Measurements from ENCODE around the gene LIMK2.

The LIMK2 gene

GRCh38 chr22:31178859-31179258, 33.2 kb upstream of the LIMK2 start:
- H3F3A ChIP-seq (ENCODE audit: insufficient read depth), result no peaks in the 10 kb centered on the region
- no peak for TF ChIP-seq CTCF (IDR thresholded peaks at IDR 0.05; ENCODE audit: insufficient read depth, low read length, poor library complexity, severe bottlenecking)
- TF ChIP-seq EZH2phosphoT487 (conservative IDR thresholded peaks at IDR 0.05; ENCODE audit: low read length), result no peak
- no peaks in the 10 kb centered on the region for H3K9me2 ChIP-seq (replicated peaks; ENCODE audit: insufficient read depth, low read length)
- H2AFZ ChIP-seq (ENCODE audit: low read depth, low read length, severe bottlenecking), result no peak overlapping the region
- no peaks in the 10 kb centered on the region for H3K9me3 ChIP-seq (ENCODE audit: insufficient read depth, low read length)
- no peak overlapping the region for H3K9ac ChIP-seq (ENCODE audit: low read length)
- H3K27me3 ChIP-seq (ENCODE audit: low read length), result no peaks in the 10 kb centered on the region
- H3K4me2 ChIP-seq (ENCODE audit: low read depth, low read length, poor library complexity, severe bottlenecking), result no peak overlapping the region
- 0 out of 2 replicates have a peak, but pooled peaks cover 3% of the 10 kb centered on the region for H3K36me3 ChIP-seq (ENCODE audit: low read length)
- H4K20me1 ChIP-seq (ENCODE audit: low read depth, low read length), result no peaks in the 10 kb centered on the region
- peaks cover 4% of the 10 kb centered on the region; the same call in 1 of the 2 replicates for H3K79me2 ChIP-seq (ENCODE audit: insufficient read depth, low read length)
- no peak overlapping the region for H3K4me3 ChIP-seq (ENCODE audit: insufficient read depth, low read length, poor library complexity, severe bottlenecking)
- H3K27ac ChIP-seq (ENCODE audit: low read depth, low read length), result no peak overlapping the region

GRCh38 chr22:31179345-31179744, 32.8 kb upstream of the LIMK2 start:
- no peak overlapping the region for H3K4me3 ChIP-seq (ENCODE audit: insufficient read depth, low read length, poor library complexity, severe bottlenecking)
- no peak overlapping the region for H3K9ac ChIP-seq (ENCODE audit: low read length)
- no peak overlapping the region for H2AFZ ChIP-seq (ENCODE audit: low read depth, low read length, severe bottlenecking)
- H3K9me3 ChIP-seq (ENCODE audit: insufficient read depth, low read length), result no peaks in the 10 kb centered on the region
- peaks cover 4% of the 10 kb centered on the region; the same call in 1 of the 2 replicates for H3K79me2 ChIP-seq (ENCODE audit: insufficient read depth, low read length)
- H3K36me3 ChIP-seq (ENCODE audit: low read length), result 0 out of 2 replicates have a peak, but pooled peaks cover 3% of the 10 kb centered on the region
- H3K4me2 ChIP-seq (ENCODE audit: low read depth, low read length, poor library complexity, severe bottlenecking), result no peak overlapping the region
- no peak for TF ChIP-seq CTCF (IDR thresholded peaks at IDR 0.05; ENCODE audit: insufficient read depth, low read length, poor library complexity, severe bottlenecking)
- TF ChIP-seq EZH2phosphoT487 (conservative IDR thresholded peaks at IDR 0.05; ENCODE audit: low read length), result no peak
- no peaks in the 10 kb centered on the region for H3F3A ChIP-seq (ENCODE audit: insufficient read depth)
- H3K27me3 ChIP-seq (ENCODE audit: low read length), result no peaks in the 10 kb centered on the region
- no peaks in the 10 kb centered on the region for H3K9me2 ChIP-seq (replicated peaks; ENCODE audit: insufficient read depth, low read length)
- H3K27ac ChIP-seq (ENCODE audit: low read depth, low read length), result no peak overlapping the region
- H4K20me1 ChIP-seq (ENCODE audit: low read depth, low read length), result no peaks in the 10 kb centered on the region

GRCh38 chr22:31184015-31184414, 28.1 kb upstream of the LIMK2 start:
- Histone ChIP-seq H3K79me2 (ENCODE audit: insufficient read depth, low read length) (no peaks in the 10 kb centered on the region; the same call in 1 of the 2 replicates), H2AFZ (ENCODE audit: low read depth, low read length, severe bottlenecking) (no peak overlapping the region), H3K9me3 (ENCODE audit: insufficient read depth, low read length) (no peaks in the 10 kb centered on the region), H3F3A (ENCODE audit: insufficient read depth) (no peaks in the 10 kb centered on the region), H3K27ac (ENCODE audit: low read depth, low read length) (no peak overlapping the region), H3K27me3 (ENCODE audit: low read length) (no peaks in the 10 kb centered on the region), H3K9me2 (replicated peaks; ENCODE audit: insufficient read depth, low read length) (no peaks in the 10 kb centered on the region), H4K20me1 (ENCODE audit: low read depth, low read length) (no peaks in the 10 kb centered on the region), H3K4me2 (ENCODE audit: low read depth, low read length, poor library complexity, severe bottlenecking) (no peak overlapping the region), H3K36me3 (ENCODE audit: low read length) (0 out of 2 replicates have a peak, but pooled peaks cover 3% of the 10 kb centered on the region), H3K4me3 (ENCODE audit: insufficient read depth, low read length, poor library complexity, severe bottlenecking) (no peak overlapping the region), H3K9ac (ENCODE audit: low read length) (no peak overlapping the region)
- no peak for TF ChIP-seq EZH2phosphoT487 (conservative IDR thresholded peaks at IDR 0.05; ENCODE audit: low read length)
- TF ChIP-seq CTCF (IDR thresholded peaks at IDR 0.05; ENCODE audit: insufficient read depth, low read length, poor library complexity, severe bottlenecking), result no peak

All from SU-DHL-6 (cell line).